Natural killer cell treated with Interleukin-12 subunit alpha and Interleukin-12 subunit beta and Interleukin-15 and Interleukin-18, amount 100 ng/mL, for 72 hours (primary cell): ENCODE measurements around the gene ACADSB. TPM values are rescaled to one million over a fixed set of nuclear protein-coding genes. Genes with fewer than 3 reads are reported as not detected.

ENCODE experiments used
- ATAC-seq, 2 donors: fragments of 150-1000 bp; cut with Tn5 transposase in 1 of 2; sonication (Bioruptor Pico), chemical (Tn5 transposase) in 1 of 2; 2 replicates each; pipeline ENCODE4 v1.10.0; 2021
- DNase-seq: peaks from one replicate; pipeline ENCODE4 v3.0.0; 2022; ENCODE audit warnings: low spot score
- H3K27ac Mint-ChIP-seq, 2 donors: 1 replicate in 1 of 2; 2 replicates in 1 of 2; pipeline ENCODE4 v1.8.0; 2022; ENCODE audit warnings: mixed read lengths in 2 of 2, mild to moderate bottlenecking in 1 of 2, moderate library complexity in 1 of 2
- H3K27me3 Mint-ChIP-seq, 2 donors: 1 replicate in 1 of 2; 2 replicates in 1 of 2; pipeline ENCODE4 v1.8.0; 2022; ENCODE audit warnings: mixed read lengths in 2 of 2
- H3K36me3 Mint-ChIP-seq: one replicate; pipeline ENCODE4 v1.8.0; 2022; ENCODE audit warnings: mixed read lengths
- H3K4me1 Mint-ChIP-seq, 2 donors: 1 replicate in 1 of 2; 2 replicates in 1 of 2; pipeline ENCODE4 v1.8.0; 2022; ENCODE audit warnings: low read depth in 2 of 2, mixed read lengths in 2 of 2, mild to moderate bottlenecking in 1 of 2
- H3K4me3 Mint-ChIP-seq: one replicate; pipeline ENCODE4 v1.8.0; 2022; ENCODE audit warnings: mixed read lengths
- H3K9me3 Mint-ChIP-seq: 2 replicates; pipeline ENCODE4 v1.8.0; 2022; ENCODE audit warnings: mixed read lengths
- total RNA-seq, 2 donors: library from RNA; stranded (reverse); gene quantifications; one replicate each; pipeline ENCODE4 v1.2.3, GENCODE V29; 2022

The ACADSB gene
- total RNA-seq, 2 donors from 2014 or later: 15.0 to 24.0 TPM

GRCh38 chr10:123013456-123014419 is 4.9 kb downstream of the ACADSB start:
- no peak overlapping the region for H3K4me3 Mint-ChIP-seq
- no peak for DNase-seq
- H3K27me3 Mint-ChIP-seq: no peaks in the 10 kb centered on the region
- ATAC-seq: no peak
- H3K27ac Mint-ChIP-seq: no peak overlapping the region
- peaks cover 14 to 15% of the 10 kb centered on the region in 2 donors for H3K4me1 Mint-ChIP-seq
- H3K36me3 Mint-ChIP-seq: no peaks in the 10 kb centered on the region
- no peaks in the 10 kb centered on the region for H3K9me3 Mint-ChIP-seq

DNA sequence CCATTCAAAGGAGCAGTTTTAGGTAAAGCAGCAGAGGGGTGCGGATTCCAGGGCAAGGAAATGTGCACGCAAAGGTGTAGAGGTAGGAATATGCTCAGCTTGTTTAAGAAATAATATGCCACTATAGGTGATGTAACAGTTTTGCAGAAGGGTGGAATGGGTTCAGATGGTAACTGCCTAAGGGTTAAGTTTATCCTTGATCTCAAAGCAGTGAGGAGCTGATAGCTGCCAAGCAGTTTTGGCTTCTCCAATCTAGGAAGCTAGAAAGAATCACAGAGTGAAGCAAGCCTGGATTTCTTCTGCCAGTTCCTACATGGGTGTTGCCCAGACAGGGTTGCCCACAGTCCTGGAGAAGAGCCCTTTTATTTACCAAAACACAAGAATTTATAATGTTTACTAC is 6.0 kb downstream of the ACADSB start:
- no peaks in the 10 kb centered on the region for H3K36me3 Mint-ChIP-seq
- peaks cover 8 to 10% of the 10 kb centered on the region in 2 donors for H3K4me1 Mint-ChIP-seq
- no peak overlapping the region for H3K4me3 Mint-ChIP-seq
- DNase-seq (no peak), ATAC-seq (no peak)
- H3K9me3 Mint-ChIP-seq: no peaks in the 10 kb centered on the region
- no peak overlapping the region for H3K27ac Mint-ChIP-seq
- H3K27me3 Mint-ChIP-seq: no peaks in the 10 kb centered on the region

- DNase-seq (no peak), ATAC-seq (no peak)
- H3K27me3 Mint-ChIP-seq: no peaks in the 10 kb centered on the region
- H3K4me1 Mint-ChIP-seq: peaks cover 0 to 3% of the 10 kb centered on the region in 2 donors
- H3K27ac Mint-ChIP-seq: no peak overlapping the region
- no peak overlapping the region for H3K4me3 Mint-ChIP-seq
- no peaks in the 10 kb centered on the region for H3K36me3 Mint-ChIP-seq
- H3K9me3 Mint-ChIP-seq: no peaks in the 10 kb centered on the region
Observed at GRCh38 chr10:123016228-123016627, 7.4 kb downstream of the ACADSB start.

- Mint-ChIP-seq H3K4me1 (peaks cover 0 to 3% of the 10 kb centered on the region in 2 donors), H3K4me3 (no peak overlapping the region), H3K27ac (no peak overlapping the region), H3K9me3 (no peaks in the 10 kb centered on the region), H3K36me3 (no peaks in the 10 kb centered on the region), H3K27me3 (no peaks in the 10 kb centered on the region)
- DNase-seq (no peak), ATAC-seq (no peak)
Observed at GRCh38 chr10:123017421-123018165, 8.8 kb downstream of the ACADSB start.

- Mint-ChIP-seq H3K4me3 (no peak overlapping the region), H3K9me3 (no peaks in the 10 kb centered on the region), H3K27me3 (no peaks in the 10 kb centered on the region), H3K27ac (no peak overlapping the region), H3K36me3 (no peaks in the 10 kb centered on the region), H3K4me1 (peaks cover 0 to 3% of the 10 kb centered on the region in 2 donors)
- DNase-seq (no peak), ATAC-seq (no peak)
Observed at GRCh38 chr10:123018531-123018930, 9.7 kb downstream of the ACADSB start.

GRCh38 chr10:123019264-123019663 is 10.5 kb downstream of the ACADSB start:
- no peaks in the 10 kb centered on the region for H3K36me3 Mint-ChIP-seq
- no peak for DNase-seq
- no peak overlapping the region for H3K4me3 Mint-ChIP-seq
- no peaks in the 10 kb centered on the region for H3K9me3 Mint-ChIP-seq
- H3K4me1 Mint-ChIP-seq: peaks cover 0 to 6% of the 10 kb centered on the region in 2 donors
- H3K27me3 Mint-ChIP-seq: no peaks in the 10 kb centered on the region
- no peak for ATAC-seq
- no peak overlapping the region for H3K27ac Mint-ChIP-seq

GRCh38 chr10:123019941-123020703 is 11.3 kb downstream of the ACADSB start:
- DNase-seq: no peak
- Mint-ChIP-seq H3K4me1 (peaks cover 0 to 8% of the 10 kb centered on the region in 2 donors), H3K36me3 (no peaks in the 10 kb centered on the region), H3K4me3 (no peak overlapping the region), H3K9me3 (no peaks in the 10 kb centered on the region), H3K27me3 (no peaks in the 10 kb centered on the region), H3K27ac (no peak overlapping the region)
- ATAC-seq: no peak

GRCh38 chr10:123021517-123021916 is 12.7 kb downstream of the ACADSB start:
- H3K4me1 Mint-ChIP-seq: peaks cover 0 to 6% of the 10 kb centered on the region in 2 donors
- H3K36me3 Mint-ChIP-seq: no peaks in the 10 kb centered on the region
- H3K27me3 Mint-ChIP-seq: no peaks in the 10 kb centered on the region
- H3K9me3 Mint-ChIP-seq: no peaks in the 10 kb centered on the region
- ATAC-seq (no peak), DNase-seq (no peak)
- no peak overlapping the region for H3K4me3 Mint-ChIP-seq
- H3K27ac Mint-ChIP-seq: peak overlapping the region in 1 of 2 donors; percentile 25

DNA sequence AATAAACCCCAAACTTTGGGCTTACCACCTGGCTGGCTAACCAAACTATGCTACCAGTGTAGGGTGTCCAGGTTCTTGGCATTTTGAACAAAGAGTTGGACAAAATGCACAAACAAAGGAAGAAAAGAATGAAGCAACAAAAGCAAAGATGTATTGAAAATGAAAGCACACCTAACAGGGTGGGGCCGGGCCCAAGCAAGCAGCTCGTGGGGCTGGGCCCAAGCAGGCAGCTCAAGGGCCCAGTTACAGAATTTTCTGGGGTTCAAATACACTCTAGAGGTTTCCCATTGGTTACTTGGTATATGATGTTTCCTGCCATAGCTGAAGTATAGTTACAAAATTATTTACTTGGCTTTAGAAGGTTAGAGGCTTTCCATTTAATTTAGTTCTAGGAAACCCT is 15.7 kb downstream of the ACADSB start:
- Mint-ChIP-seq H3K36me3 (no peaks in the 10 kb centered on the region), H3K27me3 (no peaks in the 10 kb centered on the region), H3K27ac (peak overlapping the region in 1 of 2 donors; percentile 44), H3K4me1 (peaks cover 0 to 5% of the 10 kb centered on the region in 2 donors), H3K9me3 (no peaks in the 10 kb centered on the region), H3K4me3 (no peak overlapping the region)
- no peak for ATAC-seq
- DNase-seq: no peak

- peaks cover 0 to 5% of the 10 kb centered on the region in 2 donors for H3K4me1 Mint-ChIP-seq
- no peak overlapping the region for H3K27ac Mint-ChIP-seq
- no peak overlapping the region for H3K4me3 Mint-ChIP-seq
- ATAC-seq (no peak), DNase-seq (no peak)
- no peaks in the 10 kb centered on the region for H3K9me3 Mint-ChIP-seq
- no peaks in the 10 kb centered on the region for H3K36me3 Mint-ChIP-seq
- H3K27me3 Mint-ChIP-seq: no peaks in the 10 kb centered on the region
Observed at GRCh38 chr10:123026302-123026701, 17.5 kb downstream of the ACADSB start.

GRCh38 chr10:123027861-123028260 is 19.1 kb downstream of the ACADSB start:
- no peaks in the 10 kb centered on the region for H3K36me3 Mint-ChIP-seq
- ATAC-seq (no peak), DNase-seq (no peak)
- peaks cover 0 to 7% of the 10 kb centered on the region in 2 donors for H3K4me1 Mint-ChIP-seq
- no peaks in the 10 kb centered on the region for H3K9me3 Mint-ChIP-seq
- no peak overlapping the region for H3K4me3 Mint-ChIP-seq
- H3K27me3 Mint-ChIP-seq: no peaks in the 10 kb centered on the region
- H3K27ac Mint-ChIP-seq: no peak overlapping the region

DNA sequence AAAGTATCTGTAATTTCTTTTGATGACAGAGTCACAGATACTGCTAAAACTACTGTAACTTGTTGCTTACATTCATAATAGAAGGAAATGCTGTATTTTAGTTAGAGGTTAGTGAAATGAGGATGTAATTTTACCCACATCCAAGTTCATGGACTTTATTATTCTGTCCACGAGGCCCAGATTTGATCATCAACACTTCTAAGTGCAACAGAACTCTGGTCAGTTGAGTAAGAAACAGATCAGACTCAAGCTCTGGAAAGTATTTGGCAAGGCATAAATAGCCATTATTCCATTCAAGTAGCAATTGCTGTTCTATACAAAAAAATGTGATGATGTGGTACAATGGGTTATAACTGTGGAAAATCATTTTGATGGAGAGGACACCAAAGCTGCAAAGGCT is 22.3 kb downstream of the ACADSB start:
- ATAC-seq (no peak), DNase-seq (no peak)
- H3K4me1 Mint-ChIP-seq: peaks cover 0 to 3% of the 10 kb centered on the region in 2 donors
- H3K36me3 Mint-ChIP-seq: no peaks in the 10 kb centered on the region
- no peak overlapping the region for H3K27ac Mint-ChIP-seq
- no peaks in the 10 kb centered on the region for H3K9me3 Mint-ChIP-seq
- H3K27me3 Mint-ChIP-seq: no peaks in the 10 kb centered on the region
- H3K4me3 Mint-ChIP-seq: no peak overlapping the region

DNA sequence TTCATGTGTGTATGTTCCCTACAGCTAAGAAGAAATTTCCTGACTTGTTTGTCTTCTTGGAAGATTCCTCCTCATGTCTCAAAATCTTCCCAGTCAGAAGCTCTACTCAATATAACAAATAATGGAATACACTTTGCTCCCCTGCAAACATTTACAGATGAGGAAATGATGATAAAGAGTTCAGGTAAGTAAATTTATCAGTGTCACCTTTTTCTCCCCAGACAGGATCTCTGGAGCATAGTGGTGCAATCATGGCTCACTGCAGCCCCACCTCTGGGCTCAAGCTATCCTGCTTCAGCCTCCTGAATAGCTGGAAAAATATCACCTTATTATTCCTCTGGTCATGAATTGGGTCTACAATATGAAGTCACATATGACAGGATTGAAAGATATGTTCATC is 25.5 kb downstream of the ACADSB start:
- Mint-ChIP-seq H3K4me3 (no peak overlapping the region), H3K4me1 (peaks cover 8 to 11% of the 10 kb centered on the region in 2 donors), H3K27ac (no peak overlapping the region), H3K27me3 (no peaks in the 10 kb centered on the region), H3K36me3 (no peaks in the 10 kb centered on the region), H3K9me3 (no peaks in the 10 kb centered on the region)
- DNase-seq: no peak
- no peak for ATAC-seq
